ENCODE data around the gene FUCA1.
A peak's percentile ranks its signal among the peaks of the same experiment; 100 is the strongest.

DNA sequence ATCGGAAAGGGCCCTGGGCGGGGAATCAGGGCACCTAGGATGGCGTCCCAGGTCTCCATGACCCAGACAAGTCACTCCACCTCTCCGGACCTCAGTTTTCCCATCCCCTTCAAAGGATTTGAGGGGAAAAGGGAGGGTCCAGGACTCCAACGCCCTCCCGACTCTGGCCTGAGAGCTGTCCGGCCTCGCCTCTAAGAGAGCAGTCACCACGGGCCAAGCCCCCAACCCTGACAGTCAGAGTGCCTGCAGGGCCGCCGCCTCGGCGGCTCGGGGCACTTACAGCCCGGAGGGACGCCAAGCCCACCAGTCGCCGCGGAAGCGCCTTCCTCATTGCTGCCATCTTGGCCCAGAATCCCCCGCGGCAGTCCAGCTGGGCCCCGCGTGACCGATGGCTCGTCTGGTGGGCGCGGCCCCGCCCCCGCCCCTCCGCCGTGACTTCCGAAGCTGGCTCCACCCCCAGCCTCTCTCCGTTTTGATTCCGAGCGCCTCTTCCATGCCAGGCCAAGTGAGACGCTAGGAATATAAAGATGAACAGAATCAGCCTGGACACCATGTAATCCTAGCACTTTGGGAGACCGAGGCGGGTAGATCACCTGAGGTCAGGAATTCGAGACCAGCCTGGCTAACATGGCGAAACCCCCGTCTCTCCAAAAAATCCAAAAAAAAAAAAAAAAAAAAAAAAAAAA, 42.9 kb downstream of the FUCA1 start, which contains the start of gene HMGCL:
- TF ChIP-seq, protein P1, sequence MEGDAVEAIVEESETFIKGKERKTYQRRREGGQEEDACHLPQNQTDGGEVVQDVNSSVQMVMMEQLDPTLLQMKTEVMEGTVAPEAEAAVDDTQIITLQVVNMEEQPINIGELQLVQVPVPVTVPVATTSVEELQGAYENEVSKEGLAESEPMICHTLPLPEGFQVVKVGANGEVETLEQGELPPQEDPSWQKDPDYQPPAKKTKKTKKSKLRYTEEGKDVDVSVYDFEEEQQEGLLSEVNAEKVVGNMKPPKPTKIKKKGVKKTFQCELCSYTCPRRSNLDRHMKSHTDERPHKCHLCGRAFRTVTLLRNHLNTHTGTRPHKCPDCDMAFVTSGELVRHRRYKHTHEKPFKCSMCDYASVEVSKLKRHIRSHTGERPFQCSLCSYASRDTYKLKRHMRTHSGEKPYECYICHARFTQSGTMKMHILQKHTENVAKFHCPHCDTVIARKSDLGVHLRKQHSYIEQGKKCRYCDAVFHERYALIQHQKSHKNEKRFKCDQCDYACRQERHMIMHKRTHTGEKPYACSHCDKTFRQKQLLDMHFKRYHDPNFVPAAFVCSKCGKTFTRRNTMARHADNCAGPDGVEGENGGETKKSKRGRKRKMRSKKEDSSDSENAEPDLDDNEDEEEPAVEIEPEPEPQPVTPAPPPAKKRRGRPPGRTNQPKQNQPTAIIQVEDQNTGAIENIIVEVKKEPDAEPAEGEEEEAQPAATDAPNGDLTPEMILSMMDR (IDR thresholded peaks at IDR 0.05) = no peak
- peak in 1 of 2 donors; percentile 91 for TF ChIP-seq POLR2A (IDR thresholded peaks at IDR 0.05)
